GM12878 (cell line): ENCODE results near the gene DACH1. TPM values are rescaled to one million over a fixed set of nuclear protein-coding genes. Genes with fewer than 3 reads are reported as not detected.

ENCODE experiments used
- ATAC-seq: fragments of 200-7000 bp; cut with Tn5 transposase; 3 replicates; pipeline ENCODE4 v1.9.1; 2020; ENCODE audit warnings: mild to moderate bottlenecking, moderate library complexity
- BruUV-seq: library from RNA; stranded (reverse); fragments of 400-500 nt; replicated peaks from 2 replicates; lab custom pipeline; 2021; lab: Mats Ljungman, UMichigan
- CTCF ChIA-PET: fragments of 300-600 bp; sonication (Branson Sonifier 250); formaldehyde crosslinking; extraction: SDS; loops from one replicate; lab custom pipeline; 2021; ENCODE audit warnings: inconsistent platforms; lab: Yijun Ruan, JAX
- POLR2A ChIA-PET: fragments of 350-600 bp; formaldehyde crosslinking; extraction: SDS; loops from one replicate; lab custom pipeline; 2021; ENCODE audit warnings: inconsistent platforms; lab: Charles Lee
- RAD21 ChIA-PET: fragments of 300-600 bp; sonication (Branson Sonifier 250); formaldehyde crosslinking; loops from one replicate; lab custom pipeline; 2023; ENCODE audit warnings: antibody characterized with exemption; ENCODE audit not compliant: unreplicated experiment; lab: Charles Lee
- SMC1A ChIA-PET: fragments of 300-600 bp; sonication (Branson Sonifier 250); formaldehyde crosslinking; loops from one replicate; lab custom pipeline; 2023; ENCODE audit not compliant: unreplicated experiment, uncharacterized antibody; lab: Charles Lee
- DNase-seq: peaks from one replicate; pipeline ENCODE4 v3.0.0-alpha.2; 2011; ENCODE audit warnings: low read depth, low spot score
- FAIRE-seq: peaks from 3 replicates; lab custom pipeline; 2011; peaks lifted over from hg19 to GRCh38; lab: Jason Lieb, UNC
- H2AFZ ChIP-seq: 2 replicates; pipeline ENCODE4 v1.6.0; 2011; ENCODE audit warnings: low read depth, low read length, control low read depth; ENCODE audit not compliant: control insufficient read depth
- H3K27ac ChIP-seq: 2 replicates; pipeline ENCODE4 v1.5.1; 2011; ENCODE audit warnings: control low read depth; ENCODE audit not compliant: control insufficient read depth, insufficient read depth
- H3K27me3 ChIP-seq, 2 experiments: replicated peaks in 1 of 2; 2 replicates each; pipeline versions ENCODE4 v1.6.0 to v1.6.1; 2011; ENCODE audit warnings: low read length in 1 of 2; ENCODE audit not compliant: control insufficient read depth in 2 of 2, insufficient read depth in 2 of 2
- H3K36me3 ChIP-seq, 2 experiments: 2 replicates each; pipeline ENCODE4 v1.5.1; 2011; ENCODE audit warnings: low read length in 1 of 2; ENCODE audit not compliant: control insufficient read depth in 2 of 2, insufficient read depth in 2 of 2
- H3K4me1 ChIP-seq: 2 replicates; pipeline ENCODE4 v1.6.1; 2011; ENCODE audit warnings: mild to moderate bottlenecking, low read length, moderate library complexity, mixed read lengths; ENCODE audit not compliant: control insufficient read depth, insufficient read depth
- H3K4me2 ChIP-seq: 2 replicates; pipeline ENCODE4 v1.6.0; 2011; ENCODE audit warnings: control low read depth; ENCODE audit not compliant: control insufficient read depth, insufficient read depth
- H3K4me3 ChIP-seq: fragments of 200-600 bp; sonication (generic); 2 replicates; pipeline ENCODE4 v1.5.1; 2016
- H3K79me2 ChIP-seq: 2 replicates; pipeline ENCODE4 v1.6.0; 2011; ENCODE audit warnings: low read length; ENCODE audit not compliant: control insufficient read depth, insufficient read depth
- H3K9ac ChIP-seq: 2 replicates; pipeline ENCODE4 v1.8.0; 2011; ENCODE audit warnings: low read length, control low read depth, mixed read lengths; ENCODE audit not compliant: control insufficient read depth, insufficient read depth
- H3K9me3 ChIP-seq: replicated peaks from 3 replicates; pipeline ENCODE4 v1.5.1; 2011; ENCODE audit warnings: mild to moderate bottlenecking, low read length; ENCODE audit not compliant: control insufficient read depth, insufficient read depth
- H4K20me1 ChIP-seq: 2 replicates; pipeline ENCODE4 v1.6.0; 2011; ENCODE audit not compliant: control insufficient read depth, insufficient read depth
- CBFB ChIP-seq: IDR thresholded peaks from 2 replicates; pipeline ENCODE4 v1.6.1; 2016; ENCODE audit warnings: antibody characterized with exemption, low read depth
- CHD4 ChIP-seq: fragments of 200-600 bp; sonication (generic); IDR thresholded peaks from 2 replicates; pipeline ENCODE4 v1.6.1; 2016; ENCODE audit warnings: mild to moderate bottlenecking
- ETV6 ChIP-seq, 2 experiments: fragments of 450-650 bp in 1 of 2; IDR thresholded peaks in 1 of 2; conservative IDR thresholded peaks in 1 of 2; 2 replicates each; pipeline ENCODE4 v1.6.1; 2014; ENCODE audit warnings: antibody characterized with exemption in 1 of 2, borderline replicate concordance in 1 of 2, low read depth in 1 of 2, mild to moderate bottlenecking in 1 of 2, moderate library complexity in 1 of 2
- GABPA ChIP-seq: IDR thresholded peaks from 2 replicates; pipeline ENCODE4 v1.6.1; 2014; ENCODE audit warnings: antibody characterized with exemption, low read depth, mild to moderate bottlenecking, inconsistent platforms
- KDM1A ChIP-seq: fragments of 200-600 bp; sonication (generic); IDR thresholded peaks from 2 replicates; pipeline ENCODE4 v1.6.1; 2016; ENCODE audit warnings: borderline replicate concordance
- MEF2A ChIP-seq: IDR thresholded peaks from 2 replicates; pipeline ENCODE4 v1.6.1; 2011; ENCODE audit warnings: low read depth, mild to moderate bottlenecking, low read length, moderate library complexity; ENCODE audit not compliant: insufficient read depth
- MYC ChIP-seq: IDR thresholded peaks from 2 replicates; pipeline ENCODE4 v1.6.1; 2011; ENCODE audit warnings: mild to moderate bottlenecking, low read length, moderate library complexity, inconsistent platforms; ENCODE audit not compliant: insufficient read depth, insufficient replicate concordance, insufficient read length, severe bottlenecking
- SPI1 ChIP-seq: IDR thresholded peaks from 2 replicates; pipeline ENCODE4 v1.6.1; 2011; ENCODE audit warnings: low read depth, mild to moderate bottlenecking, low read length, moderate library complexity, borderline replicate concordance; ENCODE audit not compliant: insufficient read depth
- SUPT20H ChIP-seq: IDR thresholded peaks from 2 replicates; pipeline ENCODE4 v1.6.1; 2011; ENCODE audit warnings: low read depth, mild to moderate bottlenecking, low read length, moderate library complexity, borderline replicate concordance; ENCODE audit not compliant: control insufficient read depth
- TARDBP ChIP-seq: IDR thresholded peaks from 2 replicates; pipeline ENCODE4 v1.6.1; 2016; ENCODE audit warnings: borderline replicate concordance
- TCF7 ChIP-seq: IDR thresholded peaks from 2 replicates; pipeline ENCODE4 v1.6.1; 2014; ENCODE audit warnings: antibody characterized with exemption, borderline replicate concordance
- ZBED1 ChIP-seq: IDR thresholded peaks from 2 replicates; pipeline ENCODE4 v1.6.1; 2016; ENCODE audit warnings: borderline replicate concordance
- ZSCAN29 ChIP-seq: fragments of 450-650 bp; IDR thresholded peaks from 2 replicates; pipeline ENCODE4 v1.6.1; 2017; ENCODE audit warnings: mild to moderate bottlenecking, moderate library complexity
- in situ Hi-C: fragments of 300-500 bp; cut with MboI; formaldehyde crosslinking; loops from 9 replicates; pipeline ENCODE4 v1.14.3; 2018; ENCODE audit warnings: mixed read lengths
- intact Hi-C: fragments of 100-400 bp; cut with micrococcal nuclease; formaldehyde crosslinking; loops from one replicate; pipeline ENCODE4 v1.14.2; 2022; ENCODE audit not compliant: unreplicated experiment
- polyA plus RNA-seq, 11 experiments: library from polyadenylated mRNA; depleted of rRNA in 4 of 11; unstranded in 6 of 11; stranded (reverse) in 5 of 11; fragments of >200 nt; fragmentation: Nextera tagmentation in 4 of 11; fragmentation: Illumina TruSeq in 1 of 11; extraction: Ambion mirVana in 4 of 11; extraction: Trizol in 1 of 11; gene quantifications; 1 replicate in 1 of 11; 2 replicates in 10 of 11; pipeline versions ENCODE4 v1.2.1 to v1.2.3, GENCODE V29; 2011 to 2016; ENCODE audit warnings: inconsistent platforms in 2 of 11, missing spikeins in 2 of 11, low read depth in 1 of 11
- total RNA-seq, 4 experiments: library from RNA; depleted of rRNA in 3 of 4; stranded (reverse); fragments of >200 nt in 3 of 4; fragmentation: Illumina TruSeq in 1 of 4; extraction: Trizol in 1 of 4; gene quantifications; 2 replicates each; pipeline versions ENCODE4 v1.2.1 to v1.2.3, GENCODE V29; 2013 to 2021
- TF ChIP-seq, protein P1 (sequence below): IDR thresholded peaks from 2 replicates; pipeline ENCODE4 v1.6.1; 2011; ENCODE audit warnings: borderline replicate concordance, low read depth, mild to moderate bottlenecking, moderate library complexity, low read length; ENCODE audit not compliant: insufficient read depth, poor library complexity, severe bottlenecking
- TF ChIP-seq, protein P2 (sequence below): IDR thresholded peaks from 2 replicates; pipeline ENCODE4 v1.6.1; 2012; ENCODE audit warnings: low read depth, low read length, improper control_type of control experiment
- TF ChIP-seq, protein P3 (sequence below): IDR thresholded peaks from 2 replicates; pipeline ENCODE4 v1.6.1; 2011; ENCODE audit warnings: mild to moderate bottlenecking, low read depth, low read length, moderate library complexity; ENCODE audit not compliant: insufficient replicate concordance

Gene DACH1
- total and polyA plus RNA-seq, 10 of the 15 experiments (the other 5 are each of a cell fraction or from before 2014, with no cell fraction given): 0.05 TPM; not detected in 9

DNA sequence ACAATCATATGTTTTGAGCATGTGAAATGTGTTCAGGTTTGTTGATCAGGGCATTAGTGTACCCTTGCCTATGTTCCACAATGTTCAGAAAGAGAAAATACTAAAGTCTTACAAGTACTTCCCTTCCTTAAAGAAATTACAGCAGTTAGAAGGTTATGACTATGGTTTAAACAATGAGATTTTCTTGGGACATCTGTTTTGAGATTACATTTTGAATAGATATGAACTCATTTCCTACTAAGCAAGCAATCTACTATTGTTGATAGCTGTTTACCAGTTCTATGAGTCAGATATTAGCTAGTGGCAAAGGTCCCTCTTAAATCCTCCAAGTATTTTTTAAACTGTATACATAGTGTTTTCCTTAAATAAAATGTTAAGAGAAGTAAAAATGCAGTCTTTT is 241.3 kb downstream of the DACH1 start:
- ChIA-PET CTCF (no interaction called here), POLR2A (no interaction called here), SMC1A (no interaction called here), RAD21 (no interaction called here)
- FAIRE-seq (no peak), DNase-seq (no peak), ATAC-seq (no peak)
- no peaks in the 10 kb centered on the region for H3K36me3 ChIP-seq
- H3K9ac ChIP-seq: no peak overlapping the region
- no peaks in the 10 kb centered on the region for H3K4me1 ChIP-seq
- H3K27me3 ChIP-seq: no peaks in the 10 kb centered on the region
- intact Hi-C loops: no loop called here
- H3K79me2 ChIP-seq: no peaks in the 10 kb centered on the region
- no peak overlapping the region for H3K4me2 ChIP-seq
- H3K4me3 ChIP-seq: no peak overlapping the region
- no peaks in the 10 kb centered on the region for H3K9me3 ChIP-seq
- H4K20me1 ChIP-seq: no peaks in the 10 kb centered on the region
- no TSS peak for BruUV-seq
- in situ Hi-C loops: no loop called here
- H3K27ac ChIP-seq: no peak overlapping the region
- no peak overlapping the region for H2AFZ ChIP-seq
- no peak for TF ChIP-seq GABPA
- no peak for TF ChIP-seq TCF7
- TF ChIP-seq CBFB: no peak
- no peak for TF ChIP-seq ETV6 (conservative IDR thresholded peaks at IDR 0.05 in 1 of 2, IDR thresholded peaks at IDR 0.05 in 1 of 2; ENCODE audit: borderline replicate concordance in 1 of 2, low read depth in 1 of 2)
- TF ChIP-seq, protein P1, sequence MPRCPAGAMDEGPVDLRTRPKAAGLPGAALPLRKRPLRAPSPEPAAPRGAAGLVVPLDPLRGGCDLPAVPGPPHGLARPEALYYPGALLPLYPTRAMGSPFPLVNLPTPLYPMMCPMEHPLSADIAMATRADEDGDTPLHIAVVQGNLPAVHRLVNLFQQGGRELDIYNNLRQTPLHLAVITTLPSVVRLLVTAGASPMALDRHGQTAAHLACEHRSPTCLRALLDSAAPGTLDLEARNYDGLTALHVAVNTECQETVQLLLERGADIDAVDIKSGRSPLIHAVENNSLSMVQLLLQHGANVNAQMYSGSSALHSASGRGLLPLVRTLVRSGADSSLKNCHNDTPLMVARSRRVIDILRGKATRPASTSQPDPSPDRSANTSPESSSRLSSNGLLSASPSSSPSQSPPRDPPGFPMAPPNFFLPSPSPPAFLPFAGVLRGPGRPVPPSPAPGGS: no peak
- TF ChIP-seq SUPT20H: no peak
- TF ChIP-seq, protein P2, sequence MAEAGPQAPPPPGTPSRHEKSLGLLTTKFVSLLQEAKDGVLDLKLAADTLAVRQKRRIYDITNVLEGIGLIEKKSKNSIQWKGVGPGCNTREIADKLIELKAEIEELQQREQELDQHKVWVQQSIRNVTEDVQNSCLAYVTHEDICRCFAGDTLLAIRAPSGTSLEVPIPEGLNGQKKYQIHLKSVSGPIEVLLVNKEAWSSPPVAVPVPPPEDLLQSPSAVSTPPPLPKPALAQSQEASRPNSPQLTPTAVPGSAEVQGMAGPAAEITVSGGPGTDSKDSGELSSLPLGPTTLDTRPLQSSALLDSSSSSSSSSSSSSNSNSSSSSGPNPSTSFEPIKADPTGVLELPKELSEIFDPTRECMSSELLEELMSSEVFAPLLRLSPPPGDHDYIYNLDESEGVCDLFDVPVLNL: no peak
- TF ChIP-seq MEF2A: no peak
- TF ChIP-seq, protein P3, sequence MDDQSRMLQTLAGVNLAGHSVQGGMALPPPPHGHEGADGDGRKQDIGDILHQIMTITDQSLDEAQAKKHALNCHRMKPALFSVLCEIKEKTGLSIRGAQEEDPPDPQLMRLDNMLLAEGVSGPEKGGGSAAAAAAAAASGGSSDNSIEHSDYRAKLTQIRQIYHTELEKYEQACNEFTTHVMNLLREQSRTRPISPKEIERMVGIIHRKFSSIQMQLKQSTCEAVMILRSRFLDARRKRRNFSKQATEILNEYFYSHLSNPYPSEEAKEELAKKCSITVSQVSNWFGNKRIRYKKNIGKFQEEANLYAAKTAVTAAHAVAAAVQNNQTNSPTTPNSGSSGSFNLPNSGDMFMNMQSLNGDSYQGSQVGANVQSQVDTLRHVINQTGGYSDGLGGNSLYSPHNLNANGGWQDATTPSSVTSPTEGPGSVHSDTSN: no peak
- TF ChIP-seq KDM1A: no peak
- TF ChIP-seq MYC: no peak
- no peak for TF ChIP-seq CHD4
- TF ChIP-seq ZBED1: no peak
- no peak for TF ChIP-seq TARDBP
- TF ChIP-seq ZSCAN29: no peak
- no peak for TF ChIP-seq SPI1
- TF ChIP-seq, all 136 proteins: peak for 0
